GM15510 (cell line): Measurements from ENCODE around the gene SMARCA2.

ENCODE experiments used
- POLR2A ChIP-seq: IDR thresholded peaks from 3 replicates; pipeline ENCODE4 v1.6.1; 2011; ENCODE audit warnings: borderline replicate concordance; ENCODE audit not compliant: insufficient read length; ENCODE audit errors: extremely low read depth

Gene SMARCA2

DNA sequence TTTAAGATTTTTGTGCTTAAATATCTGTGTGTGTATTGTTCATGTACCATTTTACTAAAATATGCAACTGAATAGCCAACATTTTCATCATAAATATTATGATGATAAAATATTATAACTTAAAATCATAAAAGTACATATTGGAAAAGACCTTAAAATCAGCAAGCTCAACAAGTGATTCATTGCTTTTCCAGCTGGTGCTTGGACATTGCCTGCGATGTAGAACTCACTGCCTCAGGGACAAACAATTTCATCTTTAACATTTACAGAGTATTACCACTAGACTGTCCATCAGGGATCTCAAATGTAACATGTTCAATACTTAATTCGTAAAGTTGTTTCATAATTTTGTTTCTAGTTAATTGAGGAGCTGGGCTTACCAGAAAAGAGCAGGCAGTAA lies 17.5 kb upstream of the SMARCA2 start:
- no peak for TF ChIP-seq POLR2A

DNA sequence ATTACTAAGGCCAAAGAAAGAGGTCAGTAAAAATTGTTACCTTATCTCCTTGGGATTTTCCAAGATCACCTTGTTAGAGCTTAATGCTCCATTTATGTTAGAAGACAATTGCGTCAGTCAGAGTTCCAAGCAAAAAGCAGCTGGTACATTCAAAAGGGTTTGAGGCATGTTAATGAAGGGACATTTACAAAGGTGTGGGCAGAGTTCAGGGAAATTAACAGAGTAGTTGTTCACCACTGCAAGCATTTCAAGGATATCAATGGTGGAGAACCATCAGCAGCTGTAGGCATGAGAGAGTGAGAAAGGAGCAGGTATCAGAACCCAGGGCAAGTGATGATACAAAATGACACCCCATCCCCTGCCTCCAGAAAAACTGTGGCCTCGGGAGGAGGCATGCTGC lies 17.0 kb upstream of the SMARCA2 start:
- no peak for TF ChIP-seq POLR2A

GRCh38 chr9:2000314-2000713 lies 14.8 kb upstream of the SMARCA2 start:
- TF ChIP-seq POLR2A: no peak

DNA sequence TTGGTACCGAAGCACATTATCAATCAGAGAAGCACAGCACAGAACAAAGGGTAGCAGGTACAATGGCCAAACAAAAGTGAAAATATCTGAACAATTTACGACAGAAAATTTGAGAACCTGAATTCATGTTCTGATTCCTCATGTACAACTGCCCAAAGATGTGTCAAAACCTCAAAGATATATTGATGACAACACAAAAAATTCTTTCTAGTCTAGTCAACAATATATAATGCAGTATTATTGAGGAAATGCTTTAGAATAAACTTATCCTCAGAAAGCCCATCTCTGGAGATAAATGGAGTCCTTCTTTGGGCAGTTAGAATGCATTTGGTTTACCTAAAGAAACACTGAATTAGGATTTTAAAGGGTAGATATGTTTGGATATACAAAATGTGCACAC lies 6.8 kb upstream of the SMARCA2 start:
- TF ChIP-seq POLR2A: no peak

DNA sequence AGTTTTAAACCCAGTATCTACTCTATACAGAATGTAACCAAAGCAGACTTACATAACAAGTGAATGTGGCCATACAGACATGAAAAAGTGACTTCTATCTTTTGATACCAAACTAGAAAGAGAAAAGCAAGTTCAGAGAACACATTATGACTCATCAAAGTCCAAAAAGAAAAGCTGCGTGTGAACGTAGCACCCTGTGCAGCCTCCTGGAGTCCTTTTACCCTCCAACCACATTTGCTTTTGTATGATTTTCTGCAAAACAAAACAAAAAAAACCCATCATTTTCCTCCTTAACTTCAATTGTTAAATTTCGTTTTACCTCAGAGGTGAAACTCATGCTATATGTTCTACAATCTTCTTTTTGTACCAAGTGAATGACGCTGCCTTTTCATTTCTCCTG lies 2.8 kb upstream of the SMARCA2 start:
- TF ChIP-seq POLR2A: no peak

GRCh38 chr9:2013743-2014475 lies 1.2 kb upstream of the SMARCA2 start:
- no peak for TF ChIP-seq POLR2A

GRCh38 chr9:2015581-2016407 lies 647 bp downstream of the SMARCA2 start:
- no peak for TF ChIP-seq POLR2A

GRCh38 chr9:2016408-2017330 lies 1.5 kb downstream of the SMARCA2 start:
- peak; percentile 38 for TF ChIP-seq POLR2A

DNA sequence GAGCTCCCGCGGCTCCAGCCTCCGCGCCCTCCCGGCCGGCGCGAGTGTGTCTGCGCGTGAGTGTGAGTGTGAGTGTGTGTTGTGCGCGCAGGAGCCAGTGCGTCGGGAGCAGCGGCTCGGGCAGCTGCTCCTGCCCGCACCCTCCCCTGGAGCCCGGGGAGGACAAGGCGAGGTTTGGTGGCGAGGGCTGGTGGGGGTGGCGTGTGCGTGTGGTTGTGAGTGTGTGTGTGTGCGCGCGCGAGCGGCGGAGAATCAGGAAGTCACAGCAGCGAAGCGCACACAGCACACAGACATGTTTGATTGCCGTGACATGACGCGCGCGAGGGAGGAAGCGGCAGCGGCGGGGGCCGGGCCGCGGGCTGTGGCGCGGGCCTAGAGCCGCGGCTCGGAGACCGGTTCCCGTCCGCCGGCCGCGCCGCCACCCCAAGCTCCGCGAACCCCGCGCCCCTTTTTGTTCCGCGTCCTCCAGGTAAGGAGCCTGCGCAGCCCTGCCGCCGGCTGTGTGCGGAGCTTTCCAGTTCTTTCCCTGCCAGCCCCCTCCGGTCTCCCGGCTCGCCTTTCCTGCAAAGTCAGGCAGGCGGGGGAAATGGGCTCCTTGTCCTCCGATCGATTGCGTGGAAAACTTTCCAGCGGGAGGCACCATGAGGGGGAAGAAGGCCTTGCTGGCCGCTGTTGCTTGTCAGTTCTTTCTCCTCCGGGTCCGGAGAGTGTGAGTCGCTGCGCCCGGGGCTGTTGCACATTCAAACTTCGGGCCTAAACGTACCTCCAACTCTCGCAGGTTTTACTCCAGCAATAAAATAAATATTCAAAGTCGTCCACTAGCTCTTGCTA lies 2.4 kb downstream of the SMARCA2 start:
- peak; percentile 43 for TF ChIP-seq POLR2A

- no peak for TF ChIP-seq POLR2A
Observed at GRCh38 chr9:2018162-2018643, 3.1 kb downstream of the SMARCA2 start.

DNA sequence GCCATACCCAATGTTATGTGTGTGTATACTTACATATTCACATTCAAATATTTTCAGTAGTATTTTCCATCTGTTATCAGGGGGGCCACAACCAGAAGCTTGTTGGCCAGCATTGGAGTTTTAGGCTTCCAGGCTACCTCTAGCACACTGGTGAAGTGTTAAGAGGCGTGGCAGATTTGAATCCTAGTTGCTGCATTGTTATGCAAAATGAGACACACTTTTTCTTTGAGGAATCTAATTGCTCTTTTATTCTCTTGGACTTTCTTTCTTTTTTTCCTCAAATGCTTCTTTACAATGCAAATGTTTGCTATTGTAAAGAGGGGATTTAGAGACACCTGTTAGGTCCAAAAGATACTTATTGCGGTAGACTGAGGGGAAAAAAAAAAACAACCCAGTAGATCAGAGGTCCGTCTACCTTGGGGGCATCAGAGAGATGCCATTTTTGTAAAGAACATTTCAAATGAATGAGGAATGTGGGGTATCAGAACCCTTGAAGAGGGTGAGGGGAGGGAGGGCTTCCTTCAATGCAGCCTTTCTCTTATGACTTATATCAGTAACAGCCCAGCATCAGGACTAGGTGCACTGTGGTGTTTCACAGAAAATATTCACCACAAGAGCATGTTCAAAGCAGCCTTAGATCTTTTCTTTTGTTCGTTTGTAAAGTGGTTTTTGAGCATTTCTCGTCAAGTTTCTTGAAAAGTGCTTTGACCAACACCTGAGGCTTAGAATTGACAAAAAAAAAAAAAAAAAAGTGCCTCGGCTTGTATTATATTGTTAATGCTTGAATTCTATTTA lies 3.8 kb downstream of the SMARCA2 start:
- TF ChIP-seq POLR2A: no peak

DNA sequence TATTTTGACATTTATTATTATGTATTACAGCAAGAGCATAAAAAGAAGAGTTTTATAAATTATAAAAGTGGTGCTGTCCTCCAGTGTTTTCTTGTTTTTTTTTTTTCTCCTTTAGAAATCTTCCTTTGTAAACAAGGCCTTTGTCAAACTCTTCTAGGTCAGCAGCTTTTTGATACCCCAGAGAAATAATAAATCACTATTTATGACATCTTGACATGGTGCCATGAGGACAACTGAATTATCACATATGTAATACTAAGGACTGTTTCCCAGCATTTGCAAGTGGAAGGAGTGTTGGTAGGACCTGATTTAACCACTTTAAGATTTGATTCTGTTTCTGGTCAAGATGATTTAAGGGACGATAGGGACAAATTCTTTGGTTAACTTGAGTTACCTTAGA lies 4.6 kb downstream of the SMARCA2 start:
- no peak for TF ChIP-seq POLR2A

DNA sequence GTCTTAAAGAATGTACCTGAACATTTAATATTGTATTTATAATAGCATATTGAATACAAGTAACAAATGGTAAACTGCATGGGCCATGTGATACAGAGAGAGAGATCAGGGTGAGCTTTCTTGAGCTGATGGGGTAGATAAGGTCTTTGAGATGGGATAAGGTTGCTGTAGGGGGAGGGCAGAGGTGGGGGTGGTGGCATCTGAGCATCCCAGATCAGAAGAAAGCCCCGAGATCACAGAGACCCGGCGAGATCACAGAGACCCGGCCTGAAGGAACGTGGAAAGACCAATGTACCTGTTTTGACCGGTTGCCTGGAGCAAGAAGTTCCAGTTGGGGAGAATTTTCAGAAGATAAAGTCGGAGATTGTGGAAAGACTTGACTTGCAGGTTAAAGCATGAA lies 6.6 kb downstream of the SMARCA2 start:
- TF ChIP-seq POLR2A: no peak

DNA sequence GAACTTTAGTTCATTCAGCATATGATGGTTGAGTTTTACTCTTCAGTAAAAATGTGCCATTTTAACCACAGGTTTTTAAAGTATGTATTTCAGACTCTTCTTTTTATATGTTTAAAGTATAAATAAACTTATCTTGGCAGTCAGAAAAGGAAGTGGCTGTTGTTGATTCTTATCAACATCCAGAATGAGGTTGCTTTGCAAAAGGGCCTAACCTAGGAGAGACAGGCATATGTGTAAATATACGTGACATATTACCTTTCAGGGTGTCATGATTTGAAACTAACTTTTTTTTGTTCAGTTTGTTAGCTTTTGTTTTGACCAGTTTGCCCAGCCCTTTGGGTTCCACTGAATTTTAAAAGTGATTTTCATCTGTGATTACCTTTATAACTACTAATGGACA lies 7.4 kb downstream of the SMARCA2 start:
- no peak for TF ChIP-seq POLR2A

GRCh38 chr9:2023042-2023441 lies 7.9 kb downstream of the SMARCA2 start:
- TF ChIP-seq POLR2A: no peak
